Caco-2 (cell line): ENCODE results near the gene ABHD16A. TPM values are rescaled to one million over a fixed set of nuclear protein-coding genes. Genes with fewer than 3 reads are reported as not detected.
A peak's percentile ranks its signal among the peaks of the same experiment; 100 is the strongest.

Experiments
- BruUV-seq: library from RNA; stranded (reverse); fragments of 400-500 nt; replicated peaks from 2 replicates; lab custom pipeline; 2021; lab: Mats Ljungman, UMichigan
- CTCF ChIA-PET: fragments of 300-600 bp; sonication (Branson Sonifier 250); formaldehyde crosslinking; loops from one replicate; lab custom pipeline; 2022; ENCODE audit warnings: antibody characterized with exemption; lab: Charles Lee
- POLR2A ChIA-PET: fragments of 300-600 bp; sonication (Branson Sonifier 250); formaldehyde crosslinking; loops from one replicate; lab custom pipeline; 2022; ENCODE audit warnings: antibody characterized with exemption; lab: Charles Lee
- DNase-seq, 2 experiments: peaks; one replicate each; pipeline versions ENCODE4 v3.0.0 to v3.0.0-alpha.2; 2020 to 2022
- H3K27me3 ChIP-seq: replicated peaks from 2 replicates; pipeline ENCODE4 v1.6.0; 2011; ENCODE audit warnings: low read length; ENCODE audit not compliant: control insufficient read depth, insufficient read depth
- H3K36me3 ChIP-seq: 2 replicates; pipeline ENCODE4 v1.5.1; 2011; ENCODE audit warnings: low read length; ENCODE audit not compliant: control insufficient read depth, insufficient read depth
- H3K4me1 ChIP-seq: fragments of 250-450 bp; sonication (Bioruptor Pico); 2 replicates; pipeline ENCODE4 v1.5.1; 2020; ENCODE audit warnings: mild to moderate bottlenecking
- H3K4me3 ChIP-seq: 2 replicates; pipeline ENCODE4 v1.5.1; 2011; ENCODE audit warnings: low read depth, mild to moderate bottlenecking, control low read depth, low read length
- H3K9me3 ChIP-seq: fragments of 250-450 bp; sonication (Bioruptor Pico); 2 replicates; pipeline ENCODE4 v1.5.1; 2020; ENCODE audit warnings: mild to moderate bottlenecking, moderate library complexity
- H3K27ac Mint-ChIP-seq: one replicate; pipeline ENCODE4 v1.8.0; 2022; ENCODE audit warnings: mixed read lengths; ENCODE audit not compliant: unreplicated experiment
- H3K27me3 Mint-ChIP-seq: one replicate; pipeline ENCODE4 v1.8.0; 2022; ENCODE audit warnings: mixed read lengths; ENCODE audit not compliant: insufficient read depth, unreplicated experiment
- H3K36me3 Mint-ChIP-seq: one replicate; pipeline ENCODE4 v1.8.0; 2022; ENCODE audit warnings: mild to moderate bottlenecking, mixed read lengths; ENCODE audit not compliant: insufficient read depth, unreplicated experiment
- H3K4me1 Mint-ChIP-seq: one replicate; pipeline ENCODE4 v1.8.0; 2022; ENCODE audit warnings: low read depth, mixed read lengths; ENCODE audit not compliant: unreplicated experiment
- H3K4me3 Mint-ChIP-seq: one replicate; pipeline ENCODE4 v1.8.0; 2022; ENCODE audit warnings: mild to moderate bottlenecking, moderate library complexity, mixed read lengths; ENCODE audit not compliant: unreplicated experiment
- H3K9me3 Mint-ChIP-seq: one replicate; pipeline ENCODE4 v1.8.0; 2022; ENCODE audit warnings: mixed read lengths; ENCODE audit not compliant: unreplicated experiment
- CTCF ChIP-seq, 2 experiments: fragments of 200-600 bp in 1 of 2; IDR thresholded peaks; 1 replicate in 1 of 2; 2 replicates in 1 of 2; pipeline versions ENCODE4 v1.5.1 to v1.8.0; 2011 to 2022; ENCODE audit warnings: antibody characterized with exemption in 1 of 2, control low read depth in 1 of 2, inconsistent platforms in 1 of 2, low read depth in 1 of 2, low read length in 1 of 2, mild to moderate bottlenecking in 1 of 2, moderate library complexity in 1 of 2; ENCODE audit not compliant: insufficient read depth in 1 of 2, severe bottlenecking in 1 of 2, unreplicated experiment in 1 of 2
- intact Hi-C: fragments of 100-400 bp; cut with micrococcal nuclease; formaldehyde crosslinking; loops from one replicate; pipeline ENCODE4 v1.10.0; 2022; ENCODE audit not compliant: unreplicated experiment
- total RNA-seq: library from RNA; stranded (reverse); gene quantifications from 2 replicates; pipeline ENCODE4 v1.2.3, GENCODE V29; 2022

The ABHD16A gene
- total RNA-seq, 1 experiment from 2014 or later = 62.7 TPM

- no TSS peak for BruUV-seq
- Mint-ChIP-seq H3K4me1 (peaks cover 39% of the 10 kb centered on the region), H3K36me3 (peaks cover 62% of the 10 kb centered on the region), H3K9me3 (no peaks in the 10 kb centered on the region), H3K4me3 (no peak overlapping the region), H3K27ac (peak overlapping the region; percentile 2), H3K27me3 (no peaks in the 10 kb centered on the region)
- Histone ChIP-seq H3K27me3 (no peaks in the 10 kb centered on the region), H3K4me3 (no peak overlapping the region), H3K9me3 (no peaks in the 10 kb centered on the region), H3K4me1 (peaks cover 37% of the 10 kb centered on the region), H3K36me3 (peaks cover 9% of the 10 kb centered on the region)
- CTCF ChIA-PET = interaction anchor here (0.7 kb wide), 1 partner anchor 98 kb away, joined by 3 read pairs; no protein-coding TSS in a partner anchor
- POLR2A ChIA-PET = no interaction called here
- intact Hi-C loops = no loop called here
- DNase-seq = no peak
- TF ChIP-seq CTCF (IDR thresholded peaks at IDR 0.05; ENCODE audit: insufficient read depth in 1 of 2, low read depth in 1 of 2, low read length in 1 of 2, severe bottlenecking in 1 of 2, unreplicated experiment in 1 of 2) = no peak
These were observed 10.2 kb downstream of the ABHD16A start for GRCh38 chr6:31692886-31693285.

- intact Hi-C loops = no loop called here
- no peak for DNase-seq
- Mint-ChIP-seq H3K4me3 (no peak overlapping the region), H3K4me1 (peaks cover 34% of the 10 kb centered on the region), H3K27me3 (no peaks in the 10 kb centered on the region), H3K27ac (peak overlapping the region; percentile 2), H3K36me3 (peaks cover 62% of the 10 kb centered on the region), H3K9me3 (no peaks in the 10 kb centered on the region)
- TF ChIP-seq CTCF (IDR thresholded peaks at IDR 0.05; ENCODE audit: insufficient read depth in 1 of 2, low read depth in 1 of 2, low read length in 1 of 2, severe bottlenecking in 1 of 2, unreplicated experiment in 1 of 2) = no peak
- Histone ChIP-seq H3K9me3 (no peaks in the 10 kb centered on the region), H3K4me1 (peaks cover 37% of the 10 kb centered on the region), H3K27me3 (no peaks in the 10 kb centered on the region), H3K36me3 (peaks cover 9% of the 10 kb centered on the region), H3K4me3 (no peak overlapping the region)
- POLR2A ChIA-PET = interaction anchor here (1.5 to 1.9 kb wide), 2 partner anchors 123 to 135 kb away, joined by 3 to 4 read pairs; partner anchors contain the start of genes HSPA1A, HSPA1B and HSPA1L
- CTCF ChIA-PET = interaction anchor here (0.7 kb wide), 1 partner anchor 99 kb away, joined by 3 read pairs; no protein-coding TSS in a partner anchor
- BruUV-seq = no TSS peak
These were observed 10.8 kb downstream of the ABHD16A start for GRCh38 chr6:31692353-31692752.

GRCh38 chr6:31691564-31692108 lies 11.5 kb downstream of the ABHD16A start:
- ChIA-PET CTCF (interaction anchor here (0.6 kb wide), 1 partner anchor 9 kb away, joined by 3 read pairs; no protein-coding TSS in a partner anchor), POLR2A (interaction anchor here (1.1 to 2.0 kb wide), 5 partner anchors 11 to 136 kb away, joined by 3 to 9 read pairs (median 4); partner anchors contain the start of genes ABHD16A, C6orf47, HSPA1A and HSPA1B)
- no TSS peak for BruUV-seq
- Histone ChIP-seq H3K27me3 (no peaks in the 10 kb centered on the region), H3K4me3 (no peak overlapping the region), H3K4me1 (peaks cover 34% of the 10 kb centered on the region), H3K9me3 (no peaks in the 10 kb centered on the region), H3K36me3 (peaks cover 6% of the 10 kb centered on the region)
- TF ChIP-seq CTCF (IDR thresholded peaks at IDR 0.05; ENCODE audit: insufficient read depth in 1 of 2, low read depth in 1 of 2, low read length in 1 of 2, severe bottlenecking in 1 of 2, unreplicated experiment in 1 of 2) = no peak
- peak overlapping the region; percentile 94 for H3K27ac Mint-ChIP-seq
- H3K4me1 Mint-ChIP-seq = peaks cover 27% of the 10 kb centered on the region
- peak overlapping the region; percentile 74 for H3K4me3 Mint-ChIP-seq
- H3K36me3 Mint-ChIP-seq = peaks cover 58% of the 10 kb centered on the region
- H3K9me3 Mint-ChIP-seq = no peaks in the 10 kb centered on the region
- no peaks in the 10 kb centered on the region for H3K27me3 Mint-ChIP-seq
- no peak for DNase-seq
- intact Hi-C loops = no loop called here
